HG03439 (cell line): Measurements from ENCODE around the gene CAMTA1.

Source experiments
- ATAC-seq: cut with Tn5 transposase; IDR thresholded peaks from one replicate; pipeline ENCODE4 v1.9.1; 2021; ENCODE audit warnings: mild to moderate bottlenecking, moderate library complexity; ENCODE audit not compliant: unreplicated experiment

Gene CAMTA1

DNA sequence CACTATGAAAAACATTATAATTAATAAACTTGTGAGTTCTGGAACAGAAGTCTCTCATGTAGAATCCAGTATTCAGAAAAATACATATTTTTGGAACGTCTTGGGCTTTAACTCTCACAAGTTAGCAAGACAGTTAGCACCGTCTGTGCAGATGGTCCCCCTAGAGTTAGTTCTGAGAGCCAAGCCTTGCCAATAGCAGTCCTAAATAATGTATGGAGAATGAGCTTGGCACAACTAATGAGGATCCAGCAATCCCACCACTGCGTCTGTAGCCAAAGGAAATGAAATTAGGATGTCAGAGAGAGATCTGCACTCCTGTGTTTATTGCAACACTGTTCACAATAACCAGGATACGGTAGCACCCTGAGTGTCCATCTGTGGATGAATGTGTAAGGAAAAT, 931.3 kb downstream of the CAMTA1 start:
- ATAC-seq: no peak

DNA sequence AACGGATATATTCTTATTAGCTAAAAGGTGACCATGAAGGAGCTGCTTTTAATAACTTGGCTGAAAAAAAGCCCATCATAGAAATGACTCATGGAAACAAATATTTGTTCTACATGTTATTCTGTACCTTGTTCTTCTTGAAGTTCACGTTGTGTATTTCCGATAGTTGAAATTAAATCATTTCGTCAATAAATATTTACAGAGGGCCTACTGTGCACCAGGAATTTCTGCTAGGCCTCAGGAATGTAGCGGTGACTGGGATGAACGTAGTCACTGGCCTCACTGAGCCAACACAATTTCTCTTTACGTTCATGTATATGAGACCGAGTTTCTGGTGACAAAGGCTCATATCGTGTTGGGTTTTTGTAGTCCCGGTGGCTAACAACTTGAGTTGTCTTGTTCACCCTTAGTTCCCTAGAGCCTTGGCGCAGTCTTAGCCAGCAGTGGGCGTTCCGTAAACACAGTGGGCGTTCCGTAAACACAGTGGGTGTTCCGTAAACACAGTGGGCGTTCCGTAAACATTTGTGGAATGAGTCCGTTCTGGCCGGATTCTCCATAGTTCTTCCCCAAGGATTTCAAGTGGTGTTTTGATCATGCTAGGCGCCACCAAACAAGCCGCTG, 932.6 kb downstream of the CAMTA1 start:
- no peak for ATAC-seq

- ATAC-seq: no peak
Measured at GRCh38 chr1:7719468-7720094, 934.3 kb downstream of the CAMTA1 start.

- ATAC-seq: no peak
Measured at GRCh38 chr1:7721940-7722669, 936.9 kb downstream of the CAMTA1 start.

DNA sequence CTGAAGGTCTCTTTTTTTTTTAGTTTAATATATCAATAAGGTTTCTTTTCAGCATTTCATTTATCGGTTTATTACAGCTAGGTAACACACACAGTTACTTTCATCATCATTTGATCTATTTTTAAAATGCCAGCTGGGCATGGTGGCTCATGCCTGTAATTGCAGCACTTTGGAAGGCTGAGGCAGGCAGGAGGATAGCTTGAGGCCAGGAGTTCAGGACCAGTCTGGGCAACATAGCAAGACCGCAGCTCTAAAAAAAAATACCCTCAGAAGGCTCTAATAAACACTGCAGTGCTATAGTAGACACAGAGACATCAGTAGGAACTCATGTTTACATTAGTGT, 937.4 kb downstream of the CAMTA1 start:
- ATAC-seq: no peak

- no peak for ATAC-seq
Measured at GRCh38 chr1:7726623-7727022, 941.4 kb downstream of the CAMTA1 start.

- ATAC-seq: no peak
Measured at GRCh38 chr1:7727809-7728471, 942.7 kb downstream of the CAMTA1 start.

DNA sequence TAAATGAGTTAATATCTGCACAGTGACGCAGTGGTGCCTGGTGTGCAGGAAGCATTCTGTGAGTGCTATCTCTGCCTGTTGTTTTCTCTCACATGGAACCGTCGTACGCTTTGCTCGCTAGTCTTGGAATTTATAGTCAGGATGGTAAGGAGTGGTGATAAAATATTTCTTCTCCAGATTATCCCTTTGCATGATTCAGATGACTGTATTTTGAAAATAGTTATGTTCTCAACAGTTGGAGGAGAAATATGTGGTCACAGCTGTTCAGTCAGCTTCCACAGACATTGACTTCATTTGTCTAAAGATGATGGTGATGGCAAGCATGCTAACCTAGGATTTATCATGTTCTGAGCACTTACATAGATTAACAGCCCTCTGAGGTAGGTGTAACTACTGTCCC, 944.5 kb downstream of the CAMTA1 start:
- no peak for ATAC-seq

DNA sequence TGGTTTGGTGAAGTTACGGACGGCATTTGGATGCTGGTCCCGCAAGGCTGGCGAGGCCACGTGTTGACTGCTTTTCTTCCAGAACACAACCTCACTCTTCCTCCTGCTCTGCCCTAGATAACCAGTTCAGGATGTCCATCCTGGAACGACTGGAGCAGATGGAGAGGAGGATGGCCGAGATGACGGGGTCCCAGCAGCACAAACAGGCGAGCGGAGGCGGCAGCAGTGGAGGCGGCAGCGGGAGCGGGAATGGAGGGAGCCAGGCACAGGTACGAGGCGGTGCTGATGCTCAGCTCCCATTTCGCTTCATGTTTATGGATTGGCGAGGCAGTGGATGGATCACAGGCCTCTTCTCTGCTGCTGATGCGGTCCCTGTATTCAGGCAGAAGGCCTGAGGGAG, 947.1 kb downstream of the CAMTA1 start:
- ATAC-seq: no peak

- ATAC-seq: no peak
Measured at GRCh38 chr1:7733276-7733675, 948.0 kb downstream of the CAMTA1 start.

- no peak for ATAC-seq
Measured at GRCh38 chr1:7738044-7738443, 952.8 kb downstream of the CAMTA1 start.

DNA sequence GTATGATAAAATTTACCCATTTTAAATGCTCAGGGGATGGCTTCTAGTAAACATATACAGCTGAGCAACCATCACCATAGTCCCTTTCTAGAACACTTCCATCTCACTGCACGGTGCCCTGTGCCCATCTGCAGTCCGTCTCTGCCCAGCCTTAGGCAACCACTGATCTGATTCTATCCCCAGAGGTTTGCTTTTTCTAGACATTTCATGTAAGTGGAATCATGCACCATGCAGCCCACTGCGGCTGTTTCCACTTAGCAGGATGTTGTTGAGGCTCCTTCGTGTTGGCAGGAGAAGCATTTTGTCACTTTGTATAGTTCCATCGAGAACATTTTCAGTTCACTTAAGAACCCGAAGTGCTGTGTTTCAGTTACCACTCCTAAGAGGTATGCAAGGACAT, 958.1 kb downstream of the CAMTA1 start:
- ATAC-seq: no peak

DNA sequence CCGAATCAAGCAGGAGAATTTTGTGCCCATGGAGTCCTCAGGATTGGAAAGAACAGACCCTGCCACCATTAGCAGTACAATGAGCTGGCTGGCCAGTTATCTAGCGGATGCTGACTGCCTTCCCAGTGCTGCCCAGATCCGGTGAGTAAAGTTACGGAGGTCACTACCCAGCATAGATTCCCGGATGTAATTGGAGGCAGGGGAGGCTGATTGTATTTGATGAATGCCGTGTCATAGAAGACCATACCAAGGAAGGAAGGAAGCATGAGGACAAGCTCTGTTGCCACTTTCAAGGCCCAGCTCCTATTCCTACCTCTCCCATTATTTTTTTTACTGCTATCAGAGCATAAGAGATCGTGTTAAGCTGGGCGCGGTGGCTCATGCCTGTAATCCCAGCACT, 959.6 kb downstream of the CAMTA1 start:
- no peak for ATAC-seq

DNA sequence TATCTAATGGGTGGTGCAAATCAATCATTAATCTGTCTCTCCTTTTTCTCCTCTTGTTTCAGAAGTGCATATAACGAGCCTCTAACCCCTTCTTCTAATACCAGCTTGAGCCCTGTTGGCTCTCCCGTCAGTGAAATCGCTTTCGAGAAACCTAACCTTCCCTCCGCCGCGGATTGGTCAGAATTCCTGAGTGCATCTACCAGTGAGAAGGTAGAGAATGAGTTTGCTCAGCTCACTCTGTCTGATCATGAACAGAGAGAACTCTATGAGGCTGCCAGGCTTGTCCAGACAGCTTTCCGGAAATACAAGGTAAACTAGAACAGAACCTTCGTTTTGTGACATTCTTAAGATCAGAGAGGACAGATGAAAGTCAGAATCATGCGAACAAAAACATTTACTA, 960.5 kb downstream of the CAMTA1 start:
- no peak for ATAC-seq

GRCh38 chr1:7747605-7748004, 962.4 kb downstream of the CAMTA1 start:
- no peak for ATAC-seq

DNA sequence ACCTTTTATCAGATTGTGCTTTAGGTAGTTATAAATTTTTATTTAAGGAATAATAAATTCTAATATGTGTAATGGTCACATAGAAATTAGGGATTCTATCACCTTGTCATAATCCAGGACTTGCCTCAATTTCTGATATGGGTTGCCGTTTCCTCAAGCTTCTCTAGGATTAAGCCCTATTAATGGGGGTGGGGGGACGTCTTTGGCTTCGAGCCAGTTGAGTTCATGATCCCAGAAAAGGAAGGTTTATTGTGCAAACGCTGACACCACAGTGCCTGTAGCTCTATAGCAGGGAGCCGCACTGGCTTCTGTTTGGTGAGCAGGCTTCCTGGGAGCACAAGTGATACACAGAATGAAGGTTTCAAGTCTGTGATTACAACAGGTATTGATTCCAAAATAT, 963.9 kb downstream of the CAMTA1 start:
- no peak for ATAC-seq

DNA sequence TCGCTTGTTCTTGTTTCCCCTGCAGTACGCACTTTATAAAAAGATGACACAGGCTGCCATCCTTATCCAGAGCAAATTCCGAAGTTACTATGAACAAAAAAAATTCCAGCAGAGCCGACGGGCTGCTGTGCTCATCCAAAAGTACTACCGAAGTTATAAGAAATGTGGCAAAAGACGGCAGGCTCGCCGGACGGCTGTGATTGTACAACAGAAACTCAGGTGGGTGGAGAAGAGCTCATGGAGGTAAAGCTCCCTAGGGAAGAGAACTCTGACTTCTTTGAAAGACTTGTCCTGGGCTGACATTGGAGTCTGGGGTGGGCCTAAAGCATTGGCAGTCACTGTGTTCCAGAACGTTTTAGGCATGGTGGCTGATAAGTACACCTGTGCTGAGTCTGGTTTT, 965.9 kb downstream of the CAMTA1 start:
- no peak for ATAC-seq

DNA sequence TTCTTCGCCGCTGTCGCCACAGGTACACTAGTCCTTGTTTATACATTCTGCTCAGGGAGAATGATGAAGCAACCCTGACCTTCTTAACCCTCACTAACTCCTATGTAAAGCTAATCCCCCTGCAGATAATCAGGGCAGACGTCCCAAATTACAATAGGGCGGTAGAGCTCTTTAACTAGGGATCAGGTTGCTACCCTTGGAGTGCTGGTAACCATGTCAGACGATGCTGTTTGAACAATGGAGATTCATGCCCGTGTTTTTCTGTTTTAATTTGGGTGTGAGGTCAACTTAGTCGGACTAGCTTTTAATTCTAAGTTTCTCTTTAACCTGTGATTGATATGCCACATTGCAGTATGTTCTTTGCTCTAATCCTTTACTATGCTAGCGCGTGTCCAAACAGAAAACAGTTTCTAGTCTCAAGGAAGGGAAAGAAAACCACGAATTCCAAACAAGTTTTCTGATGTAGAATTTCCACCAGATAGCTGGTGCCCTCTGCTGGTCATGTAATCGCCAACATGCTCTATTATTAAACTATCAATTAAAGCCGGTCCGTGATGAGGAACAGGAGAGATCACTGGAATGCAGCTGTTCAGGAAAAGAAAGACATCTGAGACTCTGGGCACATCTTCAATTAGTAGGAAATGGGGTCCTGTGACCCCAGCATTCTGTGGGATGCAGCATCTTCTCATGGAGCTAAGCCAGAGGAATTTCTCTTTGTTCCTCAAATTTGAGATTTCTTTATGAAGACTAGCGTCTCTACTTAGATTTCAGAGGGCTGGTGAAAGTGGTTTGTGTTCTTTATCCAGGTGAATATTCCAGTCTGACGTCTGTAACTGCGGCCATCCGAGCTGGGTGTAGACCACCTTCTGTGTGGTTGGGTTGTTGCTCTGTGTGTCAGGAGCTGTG, 967.5 kb downstream of the CAMTA1 start:
- no peak for ATAC-seq

- no peak for ATAC-seq
Measured at GRCh38 chr1:7753641-7754040, 968.4 kb downstream of the CAMTA1 start.

DNA sequence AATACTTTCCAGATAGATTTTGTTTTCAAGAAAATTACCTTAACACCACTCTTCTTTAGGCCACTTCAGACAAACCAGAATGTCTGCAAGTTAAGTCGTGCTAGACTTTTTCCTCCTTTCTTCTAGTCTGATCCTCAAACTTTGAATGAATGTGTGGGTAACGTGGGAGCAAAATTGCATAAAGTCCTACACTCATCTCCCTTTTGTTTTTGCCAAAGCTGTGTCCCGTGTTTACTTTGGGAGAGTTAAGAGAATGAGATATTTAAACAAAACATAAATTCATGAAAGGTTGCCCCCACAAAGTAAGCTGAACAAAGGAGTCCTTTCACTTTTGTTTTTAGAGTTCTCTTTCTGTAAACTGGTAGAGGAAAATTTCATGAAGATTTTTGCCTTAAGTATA, 969.0 kb downstream of the CAMTA1 start:
- no peak for ATAC-seq

GRCh38 chr1:7755448-7755847, 970.2 kb downstream of the CAMTA1 start:
- ATAC-seq: no peak
